Esophagus mucosa (tissue), 1 donor: Measurements from ENCODE around the gene CDKN1B. TPM values are rescaled to one million over a fixed set of nuclear protein-coding genes. Genes with fewer than 3 reads are reported as not detected.
A peak's percentile ranks its signal among the peaks of the same experiment; 100 is the strongest.

Experiments used
- ATAC-seq: fragments of 200-7000 bp; cut with Tn5 transposase; one replicate; pipeline ENCODE4 v1.9.1; 2020
- total RNA-seq: library from RNA; stranded (reverse); gene quantifications from one replicate; pipeline ENCODE4 v1.2.4, GENCODE V29; 2023
- donor health status: DM: yes; HTN: yes; CAD: no.

CDKN1B gene
- 20.4 TPM for total RNA-seq

DNA sequence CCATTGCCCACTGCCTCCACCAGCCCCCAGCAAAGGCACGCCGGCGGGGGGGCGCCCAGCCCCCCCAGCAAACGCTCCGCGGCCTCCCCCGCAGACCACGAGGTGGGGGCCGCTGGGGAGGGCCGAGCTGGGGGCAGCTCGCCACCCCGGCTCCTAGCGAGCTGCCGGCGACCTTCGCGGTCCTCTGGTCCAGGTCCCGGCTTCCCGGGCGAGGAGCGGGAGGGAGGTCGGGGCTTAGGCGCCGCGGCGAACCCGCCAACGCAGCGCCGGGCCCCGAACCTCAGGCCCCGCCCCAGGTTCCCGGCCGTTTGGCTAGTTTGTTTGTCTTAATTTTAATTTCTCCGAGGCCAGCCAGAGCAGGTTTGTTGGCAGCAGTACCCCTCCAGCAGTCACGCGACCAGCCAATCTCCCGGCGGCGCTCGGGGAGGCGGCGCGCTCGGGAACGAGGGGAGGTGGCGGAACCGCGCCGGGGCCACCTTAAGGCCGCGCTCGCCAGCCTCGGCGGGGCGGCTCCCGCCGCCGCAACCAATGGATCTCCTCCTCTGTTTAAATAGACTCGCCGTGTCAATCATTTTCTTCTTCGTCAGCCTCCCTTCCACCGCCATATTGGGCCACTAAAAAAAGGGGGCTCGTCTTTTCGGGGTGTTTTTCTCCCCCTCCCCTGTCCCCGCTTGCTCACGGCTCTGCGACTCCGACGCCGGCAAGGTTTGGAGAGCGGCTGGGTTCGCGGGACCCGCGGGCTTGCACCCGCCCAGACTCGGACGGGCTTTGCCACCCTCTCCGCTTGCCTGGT, at the start of gene CDKN1B:
Gene CDKN1B (plus strand): TSS at position 576 of the 793 bp plus-strand sequence. CDS start 472 bp downstream, outside the sequence.
- ATAC-seq = peak; percentile 90

DNA sequence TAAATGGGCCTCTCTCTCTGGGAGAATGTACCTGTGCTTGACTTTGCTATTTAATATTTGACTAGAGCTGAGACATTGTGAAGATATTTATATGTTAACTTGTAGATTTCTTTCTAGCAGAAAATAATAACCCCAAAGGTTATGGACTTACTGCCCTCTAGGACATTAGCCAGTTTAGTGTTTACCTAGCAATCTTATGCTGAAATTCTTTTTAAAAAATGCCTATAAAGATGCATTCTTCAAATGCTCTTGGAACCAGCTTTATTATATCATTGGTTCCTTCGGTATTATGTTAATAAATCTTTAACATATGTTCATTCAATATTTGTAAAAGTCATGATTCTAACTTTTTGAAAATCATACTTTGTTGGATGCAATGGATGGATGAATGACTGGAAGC, 49.2 kb upstream of the CDKN1B start:
- no peak for ATAC-seq

DNA sequence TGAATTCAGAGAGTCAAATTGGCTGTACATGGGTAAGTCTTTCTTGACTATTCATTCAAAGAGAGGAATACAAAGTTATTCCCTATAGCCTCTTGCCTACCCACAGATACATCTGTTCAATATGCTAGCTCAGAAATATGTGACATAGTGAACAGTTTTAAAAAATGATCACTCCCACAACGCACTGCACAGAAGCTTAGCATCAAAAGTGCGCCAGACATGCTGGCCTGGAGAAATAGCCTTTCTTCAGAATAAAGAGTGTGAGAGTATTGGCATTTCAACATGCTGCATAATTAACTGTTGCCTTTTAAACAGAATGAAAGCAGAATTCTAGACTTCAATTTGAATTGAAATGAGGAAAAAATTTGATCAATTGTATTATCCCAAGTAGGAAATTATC, 48.1 kb upstream of the CDKN1B start:
- ATAC-seq = no peak

DNA sequence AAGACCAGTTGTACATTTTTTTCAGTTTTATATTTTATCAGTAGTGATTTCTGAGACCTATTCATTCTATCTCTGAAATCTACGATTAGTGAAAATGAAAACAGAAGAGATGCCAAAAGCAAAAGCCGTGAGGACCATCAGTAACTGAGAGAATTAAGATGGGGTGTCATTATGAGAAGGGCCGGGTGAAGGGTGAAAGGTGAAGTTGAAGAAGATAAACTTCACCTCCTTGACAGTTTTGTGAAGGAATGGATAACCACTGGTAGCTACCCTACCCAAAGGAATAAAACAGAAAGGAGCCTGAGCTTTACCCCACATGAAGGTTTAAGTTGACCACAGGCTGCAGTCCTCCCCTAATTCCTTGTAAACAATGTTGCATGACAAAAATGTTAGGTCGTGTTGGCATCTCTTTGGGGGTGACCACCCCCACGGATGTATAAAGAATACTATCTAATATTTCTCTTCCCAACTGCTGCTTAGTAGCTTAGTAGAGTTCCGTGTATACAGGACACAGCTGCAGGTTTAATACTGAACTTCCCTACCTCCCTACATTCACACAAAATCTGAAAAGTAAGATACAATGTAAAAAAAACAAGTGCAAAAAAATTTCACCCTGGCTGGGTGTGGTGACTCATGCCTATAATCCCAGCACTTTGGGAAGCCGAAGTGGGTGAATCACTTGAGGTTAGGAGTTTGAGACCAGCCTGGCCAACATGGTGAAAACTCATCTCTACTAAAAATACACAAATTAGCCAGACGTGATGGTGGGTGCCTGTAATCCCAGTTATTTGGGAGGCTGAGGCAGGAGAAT, 45.1 kb upstream of the CDKN1B start:
- no peak for ATAC-seq

DNA sequence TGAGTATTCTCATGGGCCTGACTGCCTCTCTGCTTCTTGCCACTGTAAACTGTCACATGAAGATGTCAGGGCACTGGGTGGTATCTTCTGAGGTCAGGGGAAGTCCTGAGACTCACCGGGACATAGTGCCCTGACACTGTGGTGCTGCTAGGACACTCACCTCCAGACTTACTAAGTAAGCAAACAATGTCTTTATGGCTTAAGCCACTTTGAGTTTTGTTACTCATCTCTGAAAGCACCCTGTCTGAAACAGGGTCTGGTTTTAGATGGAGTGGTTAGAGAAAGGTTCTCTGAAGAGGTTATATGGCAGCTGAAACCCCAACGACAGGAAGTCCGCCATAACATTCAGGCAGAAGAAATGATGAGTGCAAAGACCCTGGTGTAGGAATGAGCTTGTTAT, 43.9 kb upstream of the CDKN1B start:
- ATAC-seq = no peak

DNA sequence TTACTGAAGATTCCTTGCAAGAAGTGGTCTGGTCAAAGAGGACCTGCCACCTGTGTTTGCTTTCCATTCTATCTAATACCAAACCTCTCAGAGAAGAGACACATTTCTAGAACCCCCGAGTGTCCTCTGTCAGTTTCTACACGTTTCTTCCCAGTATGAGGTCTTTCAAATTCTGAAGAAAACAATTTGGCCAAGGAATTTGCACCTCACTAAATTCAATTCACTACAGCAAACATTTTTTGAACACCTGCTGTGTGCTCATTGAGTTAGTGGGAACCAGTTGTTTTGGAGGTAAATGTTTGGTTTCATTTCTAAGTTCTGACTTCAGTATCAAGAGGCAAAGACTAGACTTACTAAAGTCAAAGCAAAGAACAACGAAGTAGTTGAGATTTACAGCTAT, 40.6 kb upstream of the CDKN1B start:
- no peak for ATAC-seq

DNA sequence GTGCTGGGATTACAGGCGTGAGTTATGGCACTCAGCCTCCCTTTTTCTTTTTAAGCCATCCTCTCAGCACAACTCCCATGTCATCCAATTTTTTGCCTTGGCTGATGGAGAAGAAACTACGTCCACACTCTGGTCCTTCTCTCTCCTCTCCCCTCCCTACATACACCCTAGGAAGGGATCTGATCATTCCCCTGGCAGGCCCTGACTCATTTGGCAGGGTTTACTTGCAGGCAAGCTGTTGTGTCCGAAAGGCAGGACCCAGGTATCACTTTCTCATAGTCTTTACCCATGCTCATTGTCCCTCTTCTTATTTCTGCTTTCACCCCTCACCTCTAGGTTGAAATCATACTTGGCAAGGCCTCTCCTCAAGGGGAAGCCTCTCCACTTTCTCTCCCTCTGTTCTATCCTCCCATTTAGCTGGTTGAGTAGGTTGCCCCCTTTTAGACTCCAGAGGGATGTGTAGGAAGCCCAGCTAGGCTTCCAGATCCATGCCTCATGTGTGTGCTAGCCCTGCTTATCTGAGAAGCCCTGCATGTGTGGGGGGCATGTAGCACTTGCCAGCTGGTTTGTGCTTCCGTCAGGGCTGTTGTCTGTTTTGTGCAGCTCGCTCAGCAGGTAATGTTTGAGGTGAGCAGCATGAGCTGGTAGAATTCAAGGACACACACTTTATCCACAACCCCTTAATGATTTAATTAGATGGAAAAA, 36.0 kb upstream of the CDKN1B start:
- no peak for ATAC-seq

DNA sequence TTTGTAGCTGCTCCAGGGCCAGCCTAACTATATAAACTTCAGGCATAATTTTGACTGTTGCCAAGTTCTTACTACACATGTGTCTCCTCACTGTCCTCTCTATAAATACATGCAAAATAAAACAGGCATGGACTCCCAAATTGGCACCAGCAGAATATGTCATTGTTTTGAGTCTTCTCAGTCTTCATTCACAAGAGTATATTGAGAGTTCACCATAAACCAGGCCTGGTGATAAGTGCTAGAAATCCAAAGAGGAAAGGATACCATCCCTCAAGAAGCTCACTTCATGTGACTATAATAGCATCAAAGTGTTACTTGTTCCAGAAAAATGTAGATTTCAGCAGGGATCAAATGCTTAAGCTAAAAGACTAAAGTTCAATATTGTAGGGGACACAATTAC, 34.9 kb upstream of the CDKN1B start:
- no peak for ATAC-seq

DNA sequence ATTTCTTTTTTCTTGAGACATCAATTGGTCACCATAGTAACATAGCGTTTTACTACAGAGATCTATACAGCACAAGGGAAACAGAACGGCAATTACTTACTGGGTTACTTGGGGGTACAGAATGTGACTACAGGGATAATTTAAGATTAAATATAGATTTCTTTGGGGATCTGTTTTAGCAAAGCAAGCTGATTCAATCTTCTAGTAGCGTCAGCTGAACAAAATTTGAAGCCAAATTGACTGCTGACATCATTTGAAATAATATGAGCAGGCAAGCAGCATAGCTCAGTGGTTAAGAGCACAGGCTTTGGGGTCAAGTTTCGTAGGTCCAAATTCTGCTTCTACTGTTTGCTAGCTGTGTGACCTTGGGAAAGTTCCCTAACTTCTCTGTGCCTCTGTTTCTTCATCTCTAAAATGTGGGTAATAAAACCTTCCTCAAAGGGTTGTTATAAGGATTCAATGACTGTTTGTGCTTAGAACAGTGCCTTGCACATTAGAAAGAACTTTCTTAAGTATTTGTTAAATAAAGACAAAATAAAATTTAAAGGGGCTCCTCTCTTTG, 34.0 kb upstream of the CDKN1B start:
- no peak for ATAC-seq

DNA sequence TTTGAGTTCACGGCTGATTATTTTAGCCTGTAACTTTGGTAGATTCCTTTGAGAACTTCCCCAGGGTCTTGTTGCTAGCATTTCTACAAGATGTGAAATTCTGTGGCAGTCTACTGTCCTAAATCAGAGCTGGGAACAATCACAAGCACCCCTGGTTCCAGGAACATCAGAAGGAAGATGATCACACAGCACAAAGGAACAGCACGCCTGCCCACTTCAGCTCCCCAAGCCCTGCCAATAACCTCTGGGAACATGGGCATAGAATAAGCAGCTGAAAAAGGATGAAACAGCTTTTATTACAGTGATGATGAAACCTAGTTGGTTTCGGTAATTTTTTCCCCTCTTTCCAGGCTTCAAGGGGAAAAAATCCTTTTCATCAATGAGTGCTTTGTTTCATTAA, 33.4 kb upstream of the CDKN1B start:
- ATAC-seq = no peak

DNA sequence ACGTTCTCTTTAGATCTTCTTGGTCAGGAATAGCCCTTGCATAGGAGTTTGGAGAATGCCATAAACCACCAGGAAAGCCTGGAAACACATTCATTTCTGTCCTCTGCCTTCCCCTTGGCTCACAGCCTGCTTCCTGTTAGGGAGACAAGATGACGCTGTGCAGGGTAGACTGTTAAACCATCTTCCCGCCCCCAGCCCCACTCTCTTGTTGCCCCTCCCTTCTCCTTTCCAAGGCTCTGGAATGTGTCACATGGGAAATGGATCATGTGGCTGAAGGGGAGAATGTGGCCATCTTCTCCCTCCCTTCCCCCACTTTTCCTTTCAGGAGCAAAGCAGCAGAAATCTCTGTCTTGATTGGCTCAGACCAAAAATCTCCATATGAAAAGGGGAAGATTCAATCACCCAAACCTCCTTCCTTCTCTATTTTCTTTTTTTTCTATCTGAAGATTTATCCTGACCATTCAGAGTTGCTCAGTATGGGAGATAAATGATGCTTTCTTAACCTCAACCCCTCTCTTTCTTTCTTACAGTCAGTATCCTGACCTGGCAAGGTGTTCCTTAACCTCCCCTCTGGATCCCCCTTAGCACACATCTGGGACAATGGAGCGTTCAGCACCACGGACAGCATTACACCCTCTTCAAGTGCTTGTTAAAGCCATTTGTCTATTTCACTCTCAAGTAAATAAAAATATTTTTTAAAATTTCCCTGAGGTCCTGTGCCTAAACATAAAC, 32.6 kb upstream of the CDKN1B start:
- ATAC-seq = no peak

DNA sequence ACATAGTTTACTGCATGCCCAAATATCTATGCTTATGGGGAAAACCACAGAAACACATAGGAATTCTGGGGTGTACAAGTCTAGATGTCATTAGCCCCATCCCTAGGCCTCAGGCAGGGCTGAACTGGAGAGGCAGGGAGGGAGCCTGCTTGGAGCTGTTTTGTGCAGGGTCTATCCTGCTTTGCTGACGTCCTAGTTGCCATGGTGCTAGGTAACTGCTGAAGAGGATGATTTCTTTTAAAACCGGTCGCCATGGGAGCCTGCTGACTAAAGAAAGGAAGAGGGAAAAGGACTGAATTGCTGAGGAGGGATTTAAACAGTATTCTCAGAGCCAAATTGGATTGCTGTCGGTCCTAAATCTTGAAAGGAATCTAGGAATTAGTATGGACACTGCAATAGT, 31.9 kb upstream of the CDKN1B start:
- ATAC-seq = no peak

DNA sequence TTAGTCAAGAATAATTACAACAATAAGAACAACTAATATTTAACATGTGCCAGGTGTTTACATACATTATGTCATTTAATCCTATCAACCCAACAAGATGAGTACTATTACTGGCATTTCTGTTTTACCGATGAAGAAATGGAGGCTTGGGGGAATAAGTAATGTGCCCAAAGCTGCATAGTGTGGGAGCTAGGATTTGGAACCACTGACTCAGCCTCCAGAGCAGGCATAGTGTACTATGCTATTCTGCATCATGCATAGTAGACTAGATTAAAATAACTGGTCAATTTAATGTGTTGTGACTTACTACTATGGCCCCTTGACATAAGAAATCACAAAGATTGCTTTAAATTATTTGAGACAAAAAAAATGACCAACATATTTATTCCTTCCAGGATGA, 30.7 kb upstream of the CDKN1B start:
- ATAC-seq = no peak

DNA sequence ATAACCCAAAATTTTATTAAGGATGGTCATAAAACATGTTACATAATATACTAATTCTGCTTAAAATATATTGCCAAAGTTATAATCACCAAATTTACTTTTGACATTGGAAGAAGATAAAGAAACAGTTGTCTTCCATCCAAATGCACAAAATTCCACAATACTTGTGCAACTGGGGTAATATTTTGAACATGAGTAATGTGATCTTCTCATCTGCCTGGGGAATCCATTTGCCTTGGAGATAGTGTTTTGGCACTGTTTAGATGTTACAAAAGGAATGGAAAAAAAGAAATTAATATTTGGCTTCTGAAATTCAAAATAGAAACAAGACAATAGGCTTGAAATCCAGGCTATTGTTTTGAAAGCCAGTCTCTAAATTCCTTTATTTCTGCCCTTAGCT, 30.2 kb upstream of the CDKN1B start:
- ATAC-seq = no peak

DNA sequence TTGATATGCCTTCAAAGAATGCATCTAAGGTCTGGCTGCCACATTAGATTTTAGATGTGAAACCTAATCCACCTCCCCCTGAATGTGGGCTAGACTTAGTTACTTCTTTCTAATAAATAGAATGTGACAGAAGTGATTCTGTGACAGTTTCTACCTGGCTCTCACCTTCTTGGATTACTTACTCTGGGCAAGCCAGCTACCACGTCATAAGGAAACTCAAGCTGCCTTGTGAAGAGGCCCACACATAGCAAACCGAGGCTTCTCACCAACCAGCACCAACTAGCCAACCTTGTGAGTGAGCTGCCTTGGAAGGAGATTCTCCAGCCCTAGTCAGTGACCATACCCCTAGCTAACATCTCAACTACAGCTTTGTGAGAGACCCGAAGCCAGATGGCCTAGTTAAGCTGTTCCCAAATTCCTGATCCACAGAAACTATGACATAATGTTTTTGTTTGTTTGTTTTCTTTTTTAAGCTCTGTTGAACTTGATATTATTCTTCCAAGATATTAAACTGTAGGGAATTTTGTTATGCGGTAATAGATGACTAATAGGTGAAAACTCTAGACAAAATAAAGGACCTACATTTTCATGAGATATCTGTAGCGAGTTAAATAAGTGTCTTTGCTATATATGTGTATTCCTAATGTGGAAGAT, 27.4 kb upstream of the CDKN1B start:
- ATAC-seq = no peak

DNA sequence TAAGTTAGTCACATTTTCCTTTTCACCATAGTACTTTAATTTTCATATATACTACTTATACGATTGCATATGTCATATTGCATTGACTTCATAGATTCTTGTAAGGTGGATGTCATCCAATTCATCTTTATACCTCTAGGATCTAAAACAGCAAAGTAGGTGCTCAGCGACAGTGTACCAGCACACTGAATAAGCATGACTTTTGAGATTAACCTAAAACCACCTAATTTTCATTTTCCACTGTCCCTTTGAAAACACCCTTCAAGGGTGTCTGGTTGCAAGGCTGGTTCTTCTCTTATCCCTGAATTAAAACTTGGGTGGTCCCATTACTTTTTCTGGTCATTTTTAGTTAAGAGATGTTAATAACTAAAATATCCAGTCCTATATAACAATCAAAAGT, 25.6 kb upstream of the CDKN1B start:
- ATAC-seq = no peak

DNA sequence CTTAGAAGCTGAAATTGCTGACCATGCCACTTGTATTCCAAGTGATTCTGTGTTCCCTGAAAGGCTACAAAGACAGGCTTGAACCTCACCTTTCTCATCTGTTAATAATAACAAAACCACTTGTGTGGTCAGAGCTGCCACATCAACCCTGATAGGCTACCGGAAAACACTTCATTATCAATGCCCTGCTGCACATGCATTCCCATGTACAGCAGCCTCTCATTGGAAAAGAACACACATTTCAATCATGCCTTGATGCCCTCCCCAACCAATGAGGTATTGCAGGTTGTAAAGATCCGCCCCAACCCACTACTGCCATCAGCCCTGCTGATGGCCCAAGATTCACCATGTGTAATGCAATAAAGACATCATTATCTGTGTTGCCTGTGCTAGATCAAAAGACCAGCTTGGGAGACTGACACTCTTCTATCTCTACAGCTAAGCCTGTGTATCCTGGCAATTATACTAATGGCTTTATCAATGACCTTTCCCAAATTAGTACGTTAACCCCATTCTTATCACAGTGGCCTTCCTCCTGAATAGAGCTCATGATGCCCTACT, 24.0 kb upstream of the CDKN1B start:
- no peak for ATAC-seq

DNA sequence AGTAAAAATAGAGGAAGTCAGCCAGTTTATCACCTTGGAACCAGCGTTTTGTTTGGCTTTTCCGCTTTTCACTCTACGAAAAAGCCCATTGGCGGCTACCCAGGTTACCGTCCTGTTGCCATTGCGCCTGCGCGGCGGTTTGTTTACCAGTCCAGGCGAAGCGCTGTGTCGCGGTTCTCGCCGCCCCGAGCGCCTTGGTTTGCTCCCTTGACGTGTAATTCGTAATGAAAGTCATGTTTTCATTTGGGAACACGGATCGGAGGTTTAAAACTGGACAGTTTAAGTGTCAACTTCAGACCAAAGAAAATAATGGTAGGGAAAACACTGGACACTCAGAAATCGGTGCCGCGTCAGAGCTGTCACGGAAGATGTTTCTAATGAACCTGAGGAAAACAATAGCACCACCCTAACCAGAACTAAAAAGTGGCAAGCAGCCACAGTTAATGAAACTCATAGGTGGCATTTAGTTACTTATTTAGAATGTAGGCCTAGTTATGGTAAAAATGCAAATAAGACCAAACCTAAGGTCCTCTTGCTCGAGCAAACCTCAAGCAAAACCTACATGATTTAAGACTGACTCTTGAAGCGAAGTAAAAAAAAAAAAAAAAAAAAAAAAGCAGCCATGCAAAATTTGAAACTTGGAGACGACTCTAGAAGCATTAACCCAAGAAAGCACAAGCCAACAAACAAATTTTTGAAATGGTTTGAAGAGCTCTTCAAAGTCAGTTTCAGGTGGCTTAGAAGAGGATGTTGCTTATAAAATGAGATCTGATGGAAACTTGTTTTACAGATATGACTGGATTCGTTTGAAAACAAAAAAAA, 20.4 kb upstream of the CDKN1B start:
- peak; percentile 84 for ATAC-seq

DNA sequence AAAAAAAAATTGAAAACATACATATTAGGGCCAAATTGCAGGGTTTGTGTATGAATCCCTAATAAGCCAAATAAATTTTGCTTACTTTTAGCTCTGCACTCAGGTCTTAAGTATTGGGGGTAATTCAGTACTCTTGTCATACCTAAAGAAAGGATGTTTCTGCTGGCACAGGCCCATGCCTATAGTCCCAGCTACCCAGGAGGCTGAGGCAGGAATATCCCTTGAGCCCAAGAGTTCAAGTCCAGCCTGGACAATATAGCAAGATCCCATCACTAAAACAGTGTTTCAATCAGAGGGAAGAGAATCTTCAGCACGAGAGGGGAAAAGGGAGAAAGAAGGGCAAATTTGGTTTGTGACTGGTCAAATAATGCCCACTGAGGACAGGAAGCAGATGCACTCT, 17.8 kb upstream of the CDKN1B start:
- ATAC-seq = no peak

DNA sequence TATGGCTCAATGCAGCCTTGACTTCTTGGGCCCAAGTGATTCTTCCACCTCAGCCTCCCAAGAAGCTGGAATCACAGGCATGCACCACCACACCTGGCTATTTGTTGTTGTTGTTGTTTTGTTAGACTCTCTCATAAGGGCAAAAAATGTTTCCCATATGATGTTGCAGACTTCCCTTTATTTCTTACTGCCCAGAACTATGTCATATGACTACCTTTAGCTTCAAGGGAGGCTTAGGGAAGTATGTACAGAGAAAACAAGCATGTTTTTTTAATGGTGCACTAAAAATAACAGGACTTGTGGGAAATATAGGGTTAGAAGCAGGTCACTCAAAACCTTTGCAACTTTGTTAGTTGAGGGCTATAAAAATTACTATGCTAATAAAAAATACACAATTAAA, 16.9 kb upstream of the CDKN1B start:
- ATAC-seq = no peak

DNA sequence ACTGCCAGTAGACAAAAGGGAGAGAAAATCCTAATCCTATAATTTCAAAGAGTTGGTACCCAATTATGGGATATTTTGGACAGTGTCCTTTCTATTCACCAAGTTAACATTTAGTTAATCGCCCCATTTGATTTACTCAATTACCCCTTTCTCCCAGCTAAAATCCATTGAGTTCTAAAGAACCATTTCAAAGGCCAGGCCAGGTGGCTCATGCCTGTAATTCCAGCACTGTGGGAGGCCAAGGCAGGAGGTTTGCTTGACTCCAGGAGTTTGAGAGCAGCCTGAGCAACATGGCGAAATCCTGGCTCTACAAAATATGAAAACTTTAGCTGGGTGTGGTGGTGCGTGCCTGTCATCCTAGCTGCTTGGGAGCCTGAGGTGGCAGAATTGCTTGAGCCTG, 15.7 kb upstream of the CDKN1B start:
- no peak for ATAC-seq
